WTC11 (cell line): ENCODE measurements around the gene SLC15A4.

ENCODE experiments used
- ZNF263 ChIP-seq: sonication (generic); formaldehyde crosslinking; IDR thresholded peaks from 2 replicates; pipeline ENCODE4 v1.8.1; 2022; ENCODE audit warnings: low read depth, mild to moderate bottlenecking, moderate library complexity, missing genetic modification reagents
- TF ChIP-seq, protein P1 (sequence below): fragments of 200-600 bp; IDR thresholded peaks from 2 replicates; pipeline ENCODE4 v1.8.0; 2022; ENCODE audit warnings: antibody characterized with exemption

DNA sequence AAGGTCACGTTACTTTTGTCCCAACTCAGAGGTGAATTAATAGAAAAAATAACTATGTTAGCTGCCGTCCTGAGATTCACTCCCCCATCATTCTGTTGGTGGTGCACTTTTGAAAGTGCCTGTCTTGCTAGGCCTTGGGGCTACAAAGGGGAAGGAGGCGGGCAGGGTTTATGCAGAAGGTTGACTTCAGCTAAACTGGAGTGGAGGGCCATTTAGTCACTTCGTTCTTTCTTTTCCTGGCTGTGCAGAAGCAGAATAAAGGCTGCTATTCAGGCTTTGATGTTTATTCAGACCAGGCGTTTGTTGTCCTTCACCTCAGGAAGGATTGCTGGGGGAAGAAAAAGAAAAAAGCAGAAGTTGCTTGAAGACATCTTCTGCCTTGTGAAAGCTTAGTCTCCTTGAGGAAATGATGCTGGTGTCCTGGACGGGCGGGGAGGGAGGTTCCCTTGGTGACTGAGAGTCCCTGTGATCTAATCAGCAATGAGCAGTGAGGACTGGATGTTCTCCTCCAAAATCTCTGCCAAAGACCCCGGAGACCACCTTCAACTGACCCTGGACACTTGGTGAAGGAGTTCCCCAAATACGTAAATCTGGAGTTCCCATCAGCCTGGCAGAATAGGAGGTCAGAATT lies 33.5 kb upstream of the SLC15A4 start:
- no peak for TF ChIP-seq ZNF263 (CRISPR knock-in tag)
- TF ChIP-seq, protein P1, sequence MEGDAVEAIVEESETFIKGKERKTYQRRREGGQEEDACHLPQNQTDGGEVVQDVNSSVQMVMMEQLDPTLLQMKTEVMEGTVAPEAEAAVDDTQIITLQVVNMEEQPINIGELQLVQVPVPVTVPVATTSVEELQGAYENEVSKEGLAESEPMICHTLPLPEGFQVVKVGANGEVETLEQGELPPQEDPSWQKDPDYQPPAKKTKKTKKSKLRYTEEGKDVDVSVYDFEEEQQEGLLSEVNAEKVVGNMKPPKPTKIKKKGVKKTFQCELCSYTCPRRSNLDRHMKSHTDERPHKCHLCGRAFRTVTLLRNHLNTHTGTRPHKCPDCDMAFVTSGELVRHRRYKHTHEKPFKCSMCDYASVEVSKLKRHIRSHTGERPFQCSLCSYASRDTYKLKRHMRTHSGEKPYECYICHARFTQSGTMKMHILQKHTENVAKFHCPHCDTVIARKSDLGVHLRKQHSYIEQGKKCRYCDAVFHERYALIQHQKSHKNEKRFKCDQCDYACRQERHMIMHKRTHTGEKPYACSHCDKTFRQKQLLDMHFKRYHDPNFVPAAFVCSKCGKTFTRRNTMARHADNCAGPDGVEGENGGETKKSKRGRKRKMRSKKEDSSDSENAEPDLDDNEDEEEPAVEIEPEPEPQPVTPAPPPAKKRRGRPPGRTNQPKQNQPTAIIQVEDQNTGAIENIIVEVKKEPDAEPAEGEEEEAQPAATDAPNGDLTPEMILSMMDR, result no peak
